GM18526 (cell line): ENCODE measurements around the gene ARHGAP25.

Experiments
- POLR2A ChIP-seq: IDR thresholded peaks from 3 replicates; pipeline ENCODE4 v1.6.1; 2011; ENCODE audit not compliant: insufficient read length; ENCODE audit errors: extremely low read depth

ARHGAP25 gene

GRCh38 chr2:68789603-68790002, 55.0 kb downstream of the ARHGAP25 start:
- TF ChIP-seq POLR2A: no peak

DNA sequence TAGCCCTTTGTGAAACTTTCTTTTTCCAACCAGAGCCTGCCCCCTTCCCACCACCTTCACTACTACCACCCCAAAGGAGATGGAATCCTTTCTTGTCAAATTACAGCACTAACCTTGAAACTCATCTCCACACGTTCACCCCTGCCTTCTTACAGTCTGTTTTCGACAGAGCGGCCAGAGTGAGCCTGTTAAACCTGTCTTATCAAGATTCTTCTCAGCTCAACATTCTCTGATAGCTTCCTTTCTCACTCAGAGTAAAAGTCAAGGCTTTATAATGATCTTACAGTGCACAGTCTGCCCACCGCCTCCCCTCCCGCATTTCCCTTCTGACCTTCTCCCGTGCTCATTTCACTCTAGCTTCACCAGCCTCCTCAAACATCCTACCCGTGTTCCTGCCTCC, 56.0 kb downstream of the ARHGAP25 start:
- no peak for TF ChIP-seq POLR2A

- no peak for TF ChIP-seq POLR2A
These were observed 57.3 kb downstream of the ARHGAP25 start for GRCh38 chr2:68791914-68792313.

DNA sequence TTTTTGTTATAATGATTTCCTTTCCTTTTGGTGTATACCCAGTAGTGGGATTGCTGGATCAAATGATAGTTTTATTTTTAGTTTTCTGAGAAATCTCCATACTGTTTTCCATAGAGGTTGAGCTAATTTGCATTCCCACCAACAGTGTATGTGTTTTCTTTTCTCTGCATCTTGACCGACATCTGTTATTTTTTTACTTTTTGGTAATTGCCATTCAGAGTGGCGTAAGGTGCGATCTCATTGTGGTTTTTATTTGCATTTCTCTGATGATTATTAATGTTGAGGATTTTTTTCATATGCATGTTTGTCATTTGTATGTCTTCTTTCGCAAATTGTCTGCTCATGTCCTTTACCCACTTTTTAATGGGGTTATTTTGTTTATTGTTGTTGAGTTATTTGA, 58.1 kb downstream of the ARHGAP25 start:
- no peak for TF ChIP-seq POLR2A

GRCh38 chr2:68796295-68796905, 61.8 kb downstream of the ARHGAP25 start:
- TF ChIP-seq POLR2A: no peak

DNA sequence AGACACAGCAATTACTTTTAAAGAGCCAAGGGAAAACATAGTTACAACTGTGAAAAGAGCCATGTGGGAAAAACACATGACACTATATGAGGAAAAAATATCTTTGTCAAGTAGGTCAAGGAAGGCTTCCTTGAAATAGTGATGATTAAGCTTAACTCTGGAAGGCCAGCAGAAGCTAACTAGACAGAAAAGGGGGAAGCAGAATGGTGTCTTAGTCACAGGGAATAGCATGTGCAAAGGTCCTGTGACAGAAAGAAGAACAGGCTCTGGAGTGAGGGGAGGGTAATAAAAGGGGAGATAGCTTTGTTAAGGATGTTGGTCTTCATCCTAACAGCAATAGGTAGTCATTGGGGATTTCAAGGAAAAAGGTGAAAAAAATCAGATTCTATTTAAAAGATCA, 64.0 kb downstream of the ARHGAP25 start:
- no peak for TF ChIP-seq POLR2A

- no peak for TF ChIP-seq POLR2A
These were observed 64.8 kb downstream of the ARHGAP25 start for GRCh38 chr2:68799140-68800026.

- no peak for TF ChIP-seq POLR2A
These were observed 65.4 kb downstream of the ARHGAP25 start for GRCh38 chr2:68800027-68800401.

DNA sequence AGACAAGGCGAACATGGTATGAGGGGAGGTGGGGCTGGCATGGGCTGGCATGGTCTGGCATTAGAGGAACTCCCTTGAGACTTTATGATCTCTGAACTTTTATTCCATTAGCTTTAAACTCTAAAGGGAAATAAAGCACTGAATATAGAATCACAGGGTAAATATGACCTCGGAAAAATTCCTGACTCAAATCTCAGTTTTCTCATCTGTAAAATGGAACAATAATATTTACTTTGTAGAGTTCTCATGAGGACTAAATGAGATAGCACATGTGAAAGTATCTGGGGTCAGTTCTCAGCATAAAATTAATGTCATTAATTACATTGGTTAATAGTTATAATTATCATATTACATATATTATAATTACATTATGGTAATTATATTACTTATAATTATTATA, 65.9 kb downstream of the ARHGAP25 start:
- no peak for TF ChIP-seq POLR2A

GRCh38 chr2:68805025-68805424, 70.4 kb downstream of the ARHGAP25 start:
- TF ChIP-seq POLR2A: no peak

DNA sequence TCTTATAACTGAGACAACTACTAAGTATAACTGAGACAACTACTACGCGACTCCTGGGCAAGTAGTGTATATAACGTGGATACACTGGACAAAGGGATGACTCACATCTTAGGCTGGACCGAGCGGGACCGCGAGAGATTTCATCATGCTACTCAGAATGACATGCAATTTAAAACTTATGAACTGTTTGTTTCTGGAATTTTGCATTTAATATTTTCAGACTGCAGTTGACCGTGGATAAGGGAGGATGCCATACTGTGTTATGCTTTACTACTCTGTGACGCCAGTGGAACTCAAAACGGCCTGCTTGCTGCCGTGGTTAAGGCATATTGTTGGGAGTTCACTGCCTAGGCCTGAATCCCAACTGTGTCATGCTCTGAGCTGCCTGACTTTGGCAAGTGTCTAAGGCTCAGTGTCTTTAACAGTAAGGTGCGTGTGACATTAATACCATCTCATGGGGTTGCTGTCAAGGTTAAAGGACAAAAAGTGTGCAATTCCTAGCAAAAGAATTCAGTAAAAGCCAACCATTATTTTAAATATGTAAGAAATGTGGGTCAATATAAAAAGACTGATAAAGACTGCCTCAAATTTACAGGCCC, 72.0 kb downstream of the ARHGAP25 start:
- no peak for TF ChIP-seq POLR2A

DNA sequence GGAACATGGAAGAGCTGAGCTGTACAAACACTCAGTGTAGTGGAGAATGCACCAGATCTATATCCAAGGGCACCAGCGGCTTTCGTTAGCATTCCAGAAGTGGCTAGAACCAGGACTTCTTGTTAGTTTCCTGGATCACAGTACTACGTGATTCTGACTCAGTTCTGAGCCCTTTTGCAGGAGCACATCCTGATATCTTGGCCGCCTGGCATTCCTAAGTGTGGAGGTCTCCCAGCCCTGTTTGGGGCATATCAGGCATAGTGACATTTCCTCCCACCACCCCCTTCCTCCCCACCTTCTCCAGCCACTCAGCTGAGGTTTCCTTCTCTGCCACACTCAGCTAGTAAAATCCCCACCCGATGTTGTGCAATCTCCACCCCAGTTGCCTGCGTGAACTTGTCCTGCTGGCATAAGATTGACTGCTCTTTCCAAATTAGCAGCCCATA, 73.2 kb downstream of the ARHGAP25 start:
- no peak for TF ChIP-seq POLR2A

DNA sequence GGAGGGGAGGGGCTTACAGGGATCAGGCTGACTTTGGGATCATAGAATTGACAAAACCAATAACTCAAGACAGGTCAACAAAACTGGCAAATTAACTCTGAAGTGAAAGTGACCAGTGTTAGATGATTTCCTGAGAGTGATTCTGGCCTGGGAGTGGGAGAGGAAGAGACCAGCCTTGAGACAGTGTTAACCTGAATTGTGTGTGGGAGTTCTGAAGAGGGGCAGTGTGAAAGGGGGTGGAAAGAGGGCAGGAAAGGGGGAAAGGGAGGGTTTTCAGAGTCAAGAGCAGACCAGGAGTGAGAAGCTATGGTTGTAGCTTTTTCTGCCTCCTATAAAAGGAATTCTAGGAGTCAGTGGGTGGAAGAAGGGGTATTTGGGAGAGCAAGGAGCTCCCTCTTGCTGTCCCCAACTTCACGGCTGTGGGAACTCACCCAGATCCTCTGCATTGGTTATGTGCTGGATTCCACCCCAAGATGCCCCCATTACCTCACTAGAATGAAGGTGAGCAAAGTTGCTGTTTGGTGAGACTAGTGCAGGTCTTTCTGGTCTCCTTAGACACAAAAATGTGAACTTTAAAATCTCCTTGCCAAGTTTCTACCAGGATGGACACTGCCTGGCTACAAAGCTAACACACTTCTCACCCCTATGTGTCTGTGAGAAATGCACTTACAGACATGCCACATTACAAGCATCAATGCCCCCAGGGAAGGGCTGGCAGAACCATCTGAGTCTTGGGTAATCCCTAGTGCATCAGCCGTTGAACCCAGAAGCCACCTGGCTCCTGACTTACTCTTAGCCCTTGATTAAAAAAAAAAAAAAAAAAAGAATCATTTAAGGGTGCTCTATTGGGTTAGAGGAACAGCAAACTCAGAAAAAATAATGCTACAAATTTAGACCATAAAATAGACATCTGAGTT, 75.0 kb downstream of the ARHGAP25 start:
- TF ChIP-seq POLR2A: no peak

GRCh38 chr2:68811364-68811763, 76.8 kb downstream of the ARHGAP25 start:
- no peak for TF ChIP-seq POLR2A

- no peak for TF ChIP-seq POLR2A
These were observed 77.6 kb downstream of the ARHGAP25 start for GRCh38 chr2:68812251-68812650.

- no peak for TF ChIP-seq POLR2A
These were observed 79.0 kb downstream of the ARHGAP25 start for GRCh38 chr2:68813596-68813995.

DNA sequence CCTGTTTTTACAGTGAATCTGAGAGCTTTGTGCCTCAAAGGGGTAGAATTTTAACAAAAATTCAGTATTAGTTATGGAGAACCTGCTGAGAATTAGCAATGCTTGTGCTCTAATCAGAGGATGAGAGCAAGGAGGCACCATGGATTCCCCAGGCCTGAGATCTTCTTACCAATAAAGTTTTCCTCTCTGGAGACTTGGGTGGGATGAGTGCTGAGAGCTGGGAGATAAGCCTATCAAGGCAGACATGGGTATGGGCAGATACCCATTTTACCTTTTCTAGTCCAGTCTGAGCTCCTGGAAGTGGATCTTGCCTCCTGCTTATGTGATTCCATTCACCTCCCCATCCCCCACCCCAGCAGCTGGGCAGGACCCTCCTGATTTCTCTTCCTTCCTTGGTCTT, 82.7 kb downstream of the ARHGAP25 start:
- TF ChIP-seq POLR2A: no peak
